Endothelial cell of umbilical vein (primary cell): ENCODE data around the gene PLCD3. TPM values are rescaled to one million over a fixed set of nuclear protein-coding genes. Genes with fewer than 3 reads are reported as not detected.

Source experiments
- BruUV-seq: library from RNA; stranded (reverse); fragments of 400-500 nt; replicated peaks from 2 replicates; lab custom pipeline; 2021; lab: Mats Ljungman, UMichigan
- CTCF ChIA-PET: fragments of 300-600, 350-600 bp; sonication (Branson Sonifier 250); formaldehyde crosslinking; loops from one replicate; lab custom pipeline; 2021; ENCODE audit warnings: antibody characterized with exemption, inconsistent platforms; lab: Charles Lee
- POLR2A ChIA-PET: fragments of 300-600, 350-600 bp; sonication (Branson Sonifier 250); formaldehyde crosslinking; loops from one replicate; lab custom pipeline; 2021; ENCODE audit warnings: antibody characterized with exemption, inconsistent platforms; lab: Charles Lee
- DNase-seq: peaks from one replicate; pipeline ENCODE4 v3.0.0-alpha.2; 2011; ENCODE audit warnings: low read depth, low spot score
- FAIRE-seq: peaks from 2 replicates; lab custom pipeline; 2011; peaks lifted over from hg19 to GRCh38; lab: Jason Lieb, UNC
- H2AFZ ChIP-seq: 2 replicates; pipeline ENCODE4 v1.6.0; 2012; ENCODE audit warnings: low read depth, low read length, control low read depth, inconsistent platforms
- H3K27ac ChIP-seq: 2 replicates; pipeline ENCODE4 v1.5.1; 2011; ENCODE audit warnings: low read depth, mild to moderate bottlenecking, control low read depth, low read length, moderate library complexity; ENCODE audit not compliant: insufficient read depth
- H3K27me3 ChIP-seq, 2 experiments: 2 replicates each; pipeline versions ENCODE4 v1.6.0 to v1.6.1; 2011; ENCODE audit warnings: low read length in 2 of 2, mixed read lengths in 1 of 2; ENCODE audit not compliant: control insufficient read depth in 2 of 2, insufficient read depth in 2 of 2
- H3K36me3 ChIP-seq, 2 experiments: 2 replicates in 1 of 2; 3 replicates in 1 of 2; pipeline ENCODE4 v1.5.1; 2011; ENCODE audit warnings: low read length in 2 of 2, mild to moderate bottlenecking in 1 of 2, moderate library complexity in 1 of 2; ENCODE audit not compliant: control insufficient read depth in 2 of 2, insufficient read depth in 2 of 2; ENCODE audit errors: extremely low read depth in 1 of 2
- H3K4me1 ChIP-seq: 3 replicates; pipeline ENCODE4 v1.5.1; 2011; ENCODE audit warnings: mild to moderate bottlenecking, low read length; ENCODE audit not compliant: control insufficient read depth, insufficient read depth; ENCODE audit errors: extremely low read depth
- H3K4me2 ChIP-seq: 2 replicates; pipeline ENCODE4 v1.6.1; 2011; ENCODE audit warnings: low read length, control low read depth, mixed read lengths; ENCODE audit not compliant: insufficient read depth
- H3K4me3 ChIP-seq, 3 experiments: fragments of 200-600 bp in 1 of 3; sonication (generic), shearing (Covaris generic) in 1 of 3; replicated peaks in 1 of 3; 2 replicates each; pipeline ENCODE4 v1.5.1; 2011 to 2016; ENCODE audit warnings: control low read depth in 3 of 3, low read length in 3 of 3, mild to moderate bottlenecking in 2 of 3, inconsistent platforms in 1 of 3, low read depth in 1 of 3, moderate library complexity in 1 of 3; ENCODE audit not compliant: insufficient read depth in 1 of 3
- H3K79me2 ChIP-seq: 2 replicates; pipeline ENCODE4 v1.6.0; 2012; ENCODE audit warnings: low read length, inconsistent platforms; ENCODE audit not compliant: control insufficient read depth, insufficient read depth
- H3K9ac ChIP-seq: replicated peaks from 2 replicates; pipeline ENCODE3; 2011; ENCODE audit warnings: low read length, control low read depth; ENCODE audit not compliant: insufficient read depth; ENCODE audit errors: extremely low read depth
- H3K9me1 ChIP-seq: replicated peaks from 3 replicates; pipeline ENCODE4 v1.6.0; 2011; ENCODE audit warnings: mild to moderate bottlenecking, low read length; ENCODE audit not compliant: control insufficient read depth, insufficient read depth; ENCODE audit errors: extremely low read depth
- H3K9me3 ChIP-seq: replicated peaks from 2 replicates; pipeline ENCODE4 v1.5.1; 2012; ENCODE audit warnings: low read length, inconsistent platforms; ENCODE audit not compliant: control insufficient read depth, insufficient read depth
- H4K20me1 ChIP-seq: replicated peaks from 2 replicates; pipeline ENCODE3; 2011; ENCODE audit warnings: mild to moderate bottlenecking, low read length; ENCODE audit not compliant: control insufficient read depth, insufficient read depth; ENCODE audit errors: extremely low read depth
- CTCF ChIP-seq, 2 donors: IDR thresholded peaks; 1 replicate in 1 of 2; 2 replicates in 1 of 2; pipeline ENCODE4 v1.5.1; 2011; ENCODE audit warnings: low read length in 2 of 2, mild to moderate bottlenecking in 2 of 2, moderate library complexity in 2 of 2, control low read depth in 1 of 2, inconsistent platforms in 1 of 2, low read depth in 1 of 2; ENCODE audit not compliant: insufficient read depth in 1 of 2; ENCODE audit errors: extremely low read depth in 1 of 2
- EZH2 ChIP-seq: IDR thresholded peaks from 2 replicates; pipeline ENCODE4 v1.6.1; 2012; ENCODE audit warnings: borderline replicate concordance, low read depth, mild to moderate bottlenecking, moderate library complexity, low read length, inconsistent platforms; ENCODE audit not compliant: severe bottlenecking
- GATA2 ChIP-seq: IDR thresholded peaks from 2 replicates; pipeline ENCODE4 v1.7.0; 2011; ENCODE audit warnings: low read depth, mild to moderate bottlenecking, moderate library complexity, mixed read lengths, low read length; ENCODE audit not compliant: insufficient read length, insufficient read depth
- MAX ChIP-seq: IDR thresholded peaks from 2 replicates; pipeline ENCODE4 v1.6.1; 2011; ENCODE audit not compliant: insufficient read depth, insufficient read length
- POLR2A ChIP-seq: IDR thresholded peaks from 2 replicates; pipeline ENCODE4 v1.6.1; 2012; ENCODE audit warnings: low read depth, mild to moderate bottlenecking, control low read depth, low read length
- POLR2AphosphoS5 ChIP-seq: IDR thresholded peaks from 2 replicates; pipeline ENCODE4 v1.6.1; 2012; ENCODE audit warnings: low read depth, mild to moderate bottlenecking, control low read depth, low read length, moderate library complexity; ENCODE audit not compliant: insufficient read depth
- dilution Hi-C: fragments of 300-500 bp; cut with MboI; formaldehyde crosslinking; loops from one replicate; pipeline ENCODE4 v1.15.0; 2019; ENCODE audit warnings: low sequenced_read_pairs; ENCODE audit not compliant: extremely low pct_ligation_motif_present
- intact Hi-C: fragments of 100-400 bp; cut with micrococcal nuclease; formaldehyde crosslinking; loops from one replicate; pipeline ENCODE4 v1.10.0; 2022
- polyA plus RNA-seq, 4 experiments: library from polyadenylated mRNA; depleted of rRNA in 3 of 4; stranded (reverse) in 3 of 4; unstranded in 1 of 4; fragments of >200 nt; gene quantifications; 2 replicates each; pipeline versions ENCODE4 v1.2.1 to v1.2.3, GENCODE V29; 2011 to 2012; ENCODE audit warnings: missing spikeins in 1 of 4
- total RNA-seq: library from RNA; stranded (reverse); gene quantifications from 2 replicates; pipeline ENCODE4 v1.2.3, GENCODE V29; 2021

Gene PLCD3
- total and polyA plus RNA-seq, 2 donors (not counting 3 experiments of a cell fraction or from before 2014, with no cell fraction given): 30.4 to 43.1 TPM

- H3K4me1 ChIP-seq: no peaks in the 10 kb centered on the region
- intact Hi-C loops (no loop called here), dilution Hi-C loops (no loop called here)
- no peaks in the 10 kb centered on the region for H3K79me2 ChIP-seq
- POLR2A ChIA-PET: no interaction called here
- no peak overlapping the region for H2AFZ ChIP-seq
- FAIRE-seq: no peak
- CTCF ChIA-PET: interaction anchor here (1.5 to 4.3 kb wide), 4 partner anchors 13 to 184 kb away, joined by 3 to 26 read pairs (median 6); partner anchors contain the start of gene ACBD4
- DNase-seq: no peak
- no TSS peak for BruUV-seq
- no peak overlapping the region for H3K4me3 ChIP-seq
- H3K9ac ChIP-seq: no peak overlapping the region
- no peaks in the 10 kb centered on the region for H3K27me3 ChIP-seq
- H3K4me2 ChIP-seq: no peak overlapping the region
- no peaks in the 10 kb centered on the region for H3K9me1 ChIP-seq
- no peaks in the 10 kb centered on the region for H4K20me1 ChIP-seq
- TF ChIP-seq POLR2A (no peak), CTCF (IDR thresholded peaks at IDR 0.05; ENCODE audit: extremely low read depth in 1 of 2, insufficient read depth in 1 of 2, low read depth in 1 of 2, low read length in 2 of 2) (no peak), POLR2AphosphoS5 (no peak), MAX (no peak), GATA2 (no peak), EZH2 (no peak)
- no peak overlapping the region for H3K27ac ChIP-seq
- H3K9me3 ChIP-seq: no peaks in the 10 kb centered on the region
- H3K36me3 ChIP-seq: peaks cover 37 to 63% of the 10 kb centered on the region in 2 experiments
These were observed 28.3 kb downstream of the PLCD3 start for GRCh38 chr17:45104029-45104428.
